Measurements from ENCODE around the gene CES3.
A peak's percentile ranks its signal among the peaks of the same experiment; 100 is the strongest.

DNA sequence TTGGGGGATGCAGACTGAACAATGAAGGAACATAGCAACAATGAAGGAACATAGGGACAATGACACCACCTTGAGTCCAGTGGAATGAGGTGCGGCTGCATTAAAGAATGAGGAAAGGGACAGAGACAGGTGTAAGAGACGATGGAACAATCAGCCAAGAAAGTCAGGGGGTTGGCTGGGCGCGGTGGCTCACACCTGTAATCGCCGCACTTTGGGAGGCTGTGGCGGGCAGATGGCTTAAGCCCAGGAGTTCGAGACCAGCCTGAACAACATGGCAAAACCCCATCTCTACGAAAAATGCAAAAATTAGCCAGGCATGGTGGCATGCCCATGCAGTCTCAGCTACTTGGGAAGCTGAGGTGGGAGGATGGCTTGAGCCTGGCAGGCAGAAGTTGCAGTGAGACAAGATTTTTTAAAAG, 54.3 kb downstream of the CES3 start:
- no peak for TF ChIP-seq EZH2 (IDR thresholded peaks at IDR 0.05; ENCODE audit: low read length)
- TF ChIP-seq, protein P1, sequence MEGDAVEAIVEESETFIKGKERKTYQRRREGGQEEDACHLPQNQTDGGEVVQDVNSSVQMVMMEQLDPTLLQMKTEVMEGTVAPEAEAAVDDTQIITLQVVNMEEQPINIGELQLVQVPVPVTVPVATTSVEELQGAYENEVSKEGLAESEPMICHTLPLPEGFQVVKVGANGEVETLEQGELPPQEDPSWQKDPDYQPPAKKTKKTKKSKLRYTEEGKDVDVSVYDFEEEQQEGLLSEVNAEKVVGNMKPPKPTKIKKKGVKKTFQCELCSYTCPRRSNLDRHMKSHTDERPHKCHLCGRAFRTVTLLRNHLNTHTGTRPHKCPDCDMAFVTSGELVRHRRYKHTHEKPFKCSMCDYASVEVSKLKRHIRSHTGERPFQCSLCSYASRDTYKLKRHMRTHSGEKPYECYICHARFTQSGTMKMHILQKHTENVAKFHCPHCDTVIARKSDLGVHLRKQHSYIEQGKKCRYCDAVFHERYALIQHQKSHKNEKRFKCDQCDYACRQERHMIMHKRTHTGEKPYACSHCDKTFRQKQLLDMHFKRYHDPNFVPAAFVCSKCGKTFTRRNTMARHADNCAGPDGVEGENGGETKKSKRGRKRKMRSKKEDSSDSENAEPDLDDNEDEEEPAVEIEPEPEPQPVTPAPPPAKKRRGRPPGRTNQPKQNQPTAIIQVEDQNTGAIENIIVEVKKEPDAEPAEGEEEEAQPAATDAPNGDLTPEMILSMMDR (optimal IDR thresholded peaks at IDR 0.05 in 1 of 3, IDR thresholded peaks at IDR 0.05 in 1 of 3, conservative IDR thresholded peaks at IDR 0.05 in 1 of 3; ENCODE audit: extremely low read depth in 1 of 3, insufficient read depth in 2 of 3, low read length in 3 of 3) = peak in 1 of 3 experiments; percentile 33

Measured in keratinocyte (primary cell).